Measurements from ENCODE around the gene OST4.

DNA sequence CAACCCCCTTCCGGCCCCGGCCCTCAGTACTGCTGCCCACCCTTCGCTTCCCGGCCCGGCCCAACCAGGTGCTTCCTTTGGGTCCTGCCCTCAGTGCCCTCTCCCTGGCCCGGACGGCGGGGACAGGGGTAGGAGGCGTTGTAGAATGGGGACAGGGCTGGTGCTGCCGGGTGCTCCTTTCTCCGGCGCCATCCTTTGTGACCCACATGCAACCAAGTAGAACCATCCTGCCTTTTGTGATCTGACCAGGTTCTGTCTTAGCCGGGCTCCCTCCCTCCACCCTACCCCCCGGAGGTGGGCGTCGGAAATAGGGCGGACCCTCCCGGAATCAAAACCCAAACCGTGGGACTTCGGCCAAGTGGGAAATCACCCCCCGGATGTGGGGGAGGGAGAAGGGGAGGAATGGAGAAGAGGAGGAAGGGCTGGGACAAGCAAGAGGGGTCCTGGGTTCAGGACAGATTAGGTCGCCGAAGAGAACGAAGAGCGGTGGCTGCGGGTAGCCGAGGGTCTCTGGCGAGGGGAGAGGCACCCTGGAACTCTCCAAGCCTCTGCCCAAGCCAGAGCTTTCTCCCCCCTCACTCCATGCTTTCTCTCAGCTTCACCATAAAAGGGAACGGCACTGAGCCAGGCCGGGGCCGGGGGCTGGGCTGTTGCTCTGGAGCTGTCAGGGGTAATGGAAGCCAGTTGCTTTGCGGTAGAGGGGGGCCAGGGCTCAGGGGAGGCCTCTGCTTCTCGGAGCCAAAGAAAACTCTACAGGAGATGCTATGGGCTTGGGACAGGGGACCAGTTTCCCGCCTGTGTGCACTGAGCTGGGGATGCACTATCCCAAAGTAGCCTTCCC is 756 bp upstream of the OST4 start:
- TF ChIP-seq, protein P1, sequence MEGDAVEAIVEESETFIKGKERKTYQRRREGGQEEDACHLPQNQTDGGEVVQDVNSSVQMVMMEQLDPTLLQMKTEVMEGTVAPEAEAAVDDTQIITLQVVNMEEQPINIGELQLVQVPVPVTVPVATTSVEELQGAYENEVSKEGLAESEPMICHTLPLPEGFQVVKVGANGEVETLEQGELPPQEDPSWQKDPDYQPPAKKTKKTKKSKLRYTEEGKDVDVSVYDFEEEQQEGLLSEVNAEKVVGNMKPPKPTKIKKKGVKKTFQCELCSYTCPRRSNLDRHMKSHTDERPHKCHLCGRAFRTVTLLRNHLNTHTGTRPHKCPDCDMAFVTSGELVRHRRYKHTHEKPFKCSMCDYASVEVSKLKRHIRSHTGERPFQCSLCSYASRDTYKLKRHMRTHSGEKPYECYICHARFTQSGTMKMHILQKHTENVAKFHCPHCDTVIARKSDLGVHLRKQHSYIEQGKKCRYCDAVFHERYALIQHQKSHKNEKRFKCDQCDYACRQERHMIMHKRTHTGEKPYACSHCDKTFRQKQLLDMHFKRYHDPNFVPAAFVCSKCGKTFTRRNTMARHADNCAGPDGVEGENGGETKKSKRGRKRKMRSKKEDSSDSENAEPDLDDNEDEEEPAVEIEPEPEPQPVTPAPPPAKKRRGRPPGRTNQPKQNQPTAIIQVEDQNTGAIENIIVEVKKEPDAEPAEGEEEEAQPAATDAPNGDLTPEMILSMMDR (IDR thresholded peaks at IDR 0.05) = no peak
- TF ChIP-seq EP300 (IDR thresholded peaks at IDR 0.05) = no peak
- TF ChIP-seq POLR2A (IDR thresholded peaks at IDR 0.05) = no peak

All from upper lobe of left lung (tissue), 4 donors.